ENCODE measurements around the gene CCDC188.
"Not testable (repeated sequence)": the region's sequence is repeated elsewhere in the genome, so short reads cannot be mapped to it uniquely, and the experiment has no call there.

Gene CCDC188

GRCh38 chr22:20166703-20167102 is 15.8 kb upstream of the CCDC188 start:
- no peaks in the 10 kb centered on the region for H3K27me3 Mint-ChIP-seq
- no peak overlapping the region for H3K27ac Mint-ChIP-seq
- H3K36me3 Mint-ChIP-seq: no peaks in the 10 kb centered on the region
- no peak overlapping the region for H3K4me3 Mint-ChIP-seq
- no peaks in the 10 kb centered on the region for H3K4me1 Mint-ChIP-seq (ENCODE audit: low read depth)
- H3K9me3 Mint-ChIP-seq (ENCODE audit: low read depth): no peaks in the 10 kb centered on the region

DNA sequence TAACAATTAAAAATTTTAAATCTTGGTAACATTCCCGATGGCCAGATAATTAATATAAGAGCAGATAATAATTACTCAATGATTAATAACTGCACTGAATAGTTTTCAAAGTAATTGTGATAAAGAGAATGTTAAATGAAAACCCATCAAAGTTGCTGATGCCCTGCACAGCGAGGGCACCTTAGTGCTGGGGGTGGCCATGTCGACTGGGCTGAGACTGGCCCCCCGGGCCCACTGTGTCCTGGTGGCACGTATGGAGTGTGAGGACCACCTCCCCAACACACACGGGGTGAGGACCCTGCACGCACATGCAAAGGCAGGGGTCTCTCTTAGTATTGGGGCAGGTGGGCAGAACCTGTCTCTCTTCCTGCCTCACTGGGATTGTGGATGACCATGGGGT is 15.1 kb upstream of the CCDC188 start:
- no peaks in the 10 kb centered on the region for H3K9me3 Mint-ChIP-seq (ENCODE audit: low read depth)
- H3K4me3 Mint-ChIP-seq: no peak overlapping the region
- no peaks in the 10 kb centered on the region for H3K27me3 Mint-ChIP-seq
- no peaks in the 10 kb centered on the region for H3K36me3 Mint-ChIP-seq
- no peak overlapping the region for H3K27ac Mint-ChIP-seq
- no peaks in the 10 kb centered on the region for H3K4me1 Mint-ChIP-seq (ENCODE audit: low read depth)

DNA sequence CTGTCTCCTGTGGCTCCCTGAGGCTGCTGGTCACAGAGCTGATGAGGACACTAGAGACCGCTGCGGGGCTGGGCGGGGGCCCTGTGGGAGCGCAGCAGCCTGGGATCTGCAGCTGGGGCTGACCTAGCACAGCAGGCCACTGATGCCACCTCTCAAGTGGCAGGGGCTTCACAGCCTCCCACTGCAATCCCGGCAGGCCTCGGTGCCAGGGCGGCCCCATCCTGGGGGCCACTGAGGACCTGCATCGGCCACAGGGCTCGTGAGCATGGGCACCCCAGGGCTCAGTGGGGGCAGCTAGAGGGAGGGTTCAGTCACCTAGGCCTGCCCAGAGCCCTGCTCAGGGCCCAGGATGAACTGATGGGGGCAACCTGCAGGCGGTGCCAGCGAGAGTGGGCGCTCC is 14.6 kb upstream of the CCDC188 start:
- Mint-ChIP-seq H3K27me3 (no peaks in the 10 kb centered on the region), H3K4me1 (ENCODE audit: low read depth) (no peaks in the 10 kb centered on the region), H3K4me3 (no peak overlapping the region), H3K9me3 (ENCODE audit: low read depth) (no peaks in the 10 kb centered on the region), H3K27ac (no peak overlapping the region), H3K36me3 (no peaks in the 10 kb centered on the region)

GRCh38 chr22:20164863-20165262 is 14.0 kb upstream of the CCDC188 start:
- Mint-ChIP-seq H3K9me3 (ENCODE audit: low read depth) (no peaks in the 10 kb centered on the region), H3K4me3 (no peak overlapping the region), H3K27ac (no peak overlapping the region), H3K36me3 (no peaks in the 10 kb centered on the region), H3K27me3 (no peaks in the 10 kb centered on the region), H3K4me1 (ENCODE audit: low read depth) (no peaks in the 10 kb centered on the region)

DNA sequence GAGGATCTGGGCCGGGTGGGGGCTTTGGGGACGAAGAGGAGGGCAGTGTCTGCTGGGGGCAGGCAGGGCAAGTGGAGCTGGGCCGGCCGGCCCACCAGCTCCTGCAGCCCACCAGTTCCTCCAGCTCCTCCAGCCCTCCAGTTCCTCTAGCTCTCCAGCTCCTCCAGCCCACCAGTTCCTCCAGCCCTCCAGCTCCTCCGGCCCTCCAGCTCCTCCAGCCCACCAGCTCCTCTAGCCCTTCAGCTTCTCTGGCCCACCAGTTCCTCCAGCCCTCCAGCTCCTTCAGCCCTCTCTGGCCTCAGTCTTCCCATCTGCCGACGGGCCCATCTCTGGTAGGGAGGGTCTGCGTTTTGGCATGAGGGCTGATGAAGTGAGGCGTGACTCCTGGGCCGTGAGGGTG is 9.2 kb upstream of the CCDC188 start:
- no peaks in the 10 kb centered on the region for H3K9me3 Mint-ChIP-seq (ENCODE audit: low read depth)
- no peak overlapping the region for H3K4me3 Mint-ChIP-seq
- no peaks in the 10 kb centered on the region for H3K27me3 Mint-ChIP-seq
- H3K27ac Mint-ChIP-seq: no peak overlapping the region
- H3K36me3 Mint-ChIP-seq: no peaks in the 10 kb centered on the region
- no peaks in the 10 kb centered on the region for H3K4me1 Mint-ChIP-seq (ENCODE audit: low read depth)

- H3K36me3 Mint-ChIP-seq; H3K27me3 Mint-ChIP-seq; H3K4me3 Mint-ChIP-seq; H3K27ac Mint-ChIP-seq; H3K4me1 Mint-ChIP-seq (ENCODE audit: low read depth); H3K9me3 Mint-ChIP-seq (ENCODE audit: low read depth): not testable (repeated sequence)
Observed at GRCh38 chr22:20159531-20159930, 8.7 kb upstream of the CCDC188 start.

GRCh38 chr22:20159076-20159475 is 8.2 kb upstream of the CCDC188 start:
- H3K36me3 Mint-ChIP-seq: no peaks in the 10 kb centered on the region
- no peaks in the 10 kb centered on the region for H3K27me3 Mint-ChIP-seq
- H3K27ac Mint-ChIP-seq: no peak overlapping the region
- H3K9me3 Mint-ChIP-seq (ENCODE audit: low read depth): no peaks in the 10 kb centered on the region
- no peaks in the 10 kb centered on the region for H3K4me1 Mint-ChIP-seq (ENCODE audit: low read depth)
- H3K4me3 Mint-ChIP-seq: no peak overlapping the region

DNA sequence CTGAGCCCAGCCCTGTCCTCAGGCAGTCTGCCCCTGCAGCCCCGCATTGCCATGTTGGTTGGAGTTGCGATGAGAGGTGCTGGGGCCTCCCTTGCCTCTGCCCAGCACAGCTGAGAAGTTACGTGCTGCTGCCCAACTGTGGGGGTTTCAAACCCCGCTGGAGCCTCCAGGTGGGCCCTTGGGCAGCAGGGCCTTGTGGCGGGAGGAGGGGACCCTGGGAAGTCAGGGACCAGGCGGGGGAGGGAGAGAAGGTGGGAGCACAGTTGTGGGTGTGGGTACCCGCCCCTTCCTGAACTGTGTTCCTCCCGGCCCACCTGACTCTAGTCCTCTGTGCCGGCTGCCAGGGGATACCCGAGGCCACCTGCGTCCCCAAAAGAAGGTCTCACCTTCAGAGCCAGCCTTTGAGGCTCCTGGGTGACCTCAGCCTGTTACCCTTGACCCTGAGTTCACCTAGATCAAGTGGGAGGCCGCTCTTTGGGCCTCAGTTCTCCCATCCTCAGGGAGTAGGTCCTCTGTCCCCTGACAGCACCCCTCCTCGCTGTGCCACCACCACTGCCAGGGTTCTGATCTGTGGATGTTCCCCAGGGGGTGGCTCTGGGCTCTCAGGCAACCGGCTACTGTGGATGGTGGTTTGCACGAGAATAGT is 7.7 kb upstream of the CCDC188 start:
- no peaks in the 10 kb centered on the region for H3K9me3 Mint-ChIP-seq (ENCODE audit: low read depth)
- H3K4me3 Mint-ChIP-seq: no peak overlapping the region
- H3K27me3 Mint-ChIP-seq: no peaks in the 10 kb centered on the region
- no peak overlapping the region for H3K27ac Mint-ChIP-seq
- H3K4me1 Mint-ChIP-seq (ENCODE audit: low read depth): no peaks in the 10 kb centered on the region
- H3K36me3 Mint-ChIP-seq: no peaks in the 10 kb centered on the region

- H3K9me3 Mint-ChIP-seq (ENCODE audit: low read depth): no peaks in the 10 kb centered on the region
- no peaks in the 10 kb centered on the region for H3K4me1 Mint-ChIP-seq (ENCODE audit: low read depth)
- H3K4me3 Mint-ChIP-seq: no peak overlapping the region
- no peak overlapping the region for H3K27ac Mint-ChIP-seq
- no peaks in the 10 kb centered on the region for H3K27me3 Mint-ChIP-seq
- H3K36me3 Mint-ChIP-seq: no peaks in the 10 kb centered on the region
Observed at GRCh38 chr22:20157430-20158183, 6.8 kb upstream of the CCDC188 start.

- Mint-ChIP-seq H3K27ac (no peak overlapping the region), H3K9me3 (ENCODE audit: low read depth) (no peaks in the 10 kb centered on the region)
Observed at GRCh38 chr22:20156611-20157429, 6.0 kb upstream of the CCDC188 start.

GRCh38 chr22:20156042-20156389 is 5.2 kb upstream of the CCDC188 start:
- H3K4me3 Mint-ChIP-seq: no peak overlapping the region
- no peaks in the 10 kb centered on the region for H3K4me1 Mint-ChIP-seq (ENCODE audit: low read depth)
- no peak overlapping the region for H3K27ac Mint-ChIP-seq
- H3K36me3 Mint-ChIP-seq: no peaks in the 10 kb centered on the region
- H3K27me3 Mint-ChIP-seq: no peaks in the 10 kb centered on the region
- H3K9me3 Mint-ChIP-seq (ENCODE audit: low read depth): no peaks in the 10 kb centered on the region

More at GRCh38 chr22:20156611-20157429, 6.0 kb upstream of the CCDC188 start:
- H3K4me1 Mint-ChIP-seq (ENCODE audit: low read depth): no peaks in the 10 kb centered on the region
- no peaks in the 10 kb centered on the region for H3K27me3 Mint-ChIP-seq
- H3K36me3 Mint-ChIP-seq: no peaks in the 10 kb centered on the region
- H3K4me3 Mint-ChIP-seq: no peak overlapping the region

DNA sequence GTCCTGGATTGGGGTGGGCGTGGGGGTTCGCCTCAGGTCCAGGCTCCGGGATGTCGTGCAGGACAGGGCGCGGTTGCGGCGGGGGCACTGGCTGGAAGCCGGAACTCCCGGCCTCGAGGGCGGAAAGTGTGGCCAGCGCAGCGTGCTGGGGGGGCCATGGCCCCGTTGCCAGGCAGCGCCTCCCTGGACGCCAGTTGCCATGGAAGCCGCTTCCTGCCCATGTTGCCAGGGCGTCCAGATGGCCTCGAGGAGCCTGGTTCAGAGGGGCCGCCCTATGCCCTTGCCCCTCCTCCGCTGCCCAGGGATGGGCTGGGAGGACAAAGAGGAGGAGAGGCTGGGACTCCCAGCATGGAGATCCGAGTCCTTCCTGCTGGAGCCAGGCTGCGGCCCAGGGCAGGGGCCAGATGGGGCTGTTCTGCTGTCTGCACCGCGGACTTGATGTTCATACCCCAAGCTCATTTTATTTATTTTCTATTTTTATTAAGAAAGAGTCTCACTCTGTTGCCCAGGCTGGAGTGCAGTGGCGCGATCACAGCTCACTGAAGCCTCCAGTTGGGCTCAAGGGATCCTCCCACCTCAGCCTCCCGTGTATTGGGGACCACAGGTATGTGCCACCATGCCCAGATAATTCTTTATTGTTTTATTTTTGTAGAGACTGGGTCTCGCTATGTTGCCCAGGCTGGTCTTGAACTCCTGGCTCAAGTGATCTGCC is 4.6 kb upstream of the CCDC188 start:
- no peaks in the 10 kb centered on the region for H3K9me3 Mint-ChIP-seq (ENCODE audit: low read depth)
- no peaks in the 10 kb centered on the region for H3K36me3 Mint-ChIP-seq
- H3K4me1 Mint-ChIP-seq (ENCODE audit: low read depth): no peaks in the 10 kb centered on the region
- no peak overlapping the region for H3K4me3 Mint-ChIP-seq
- no peaks in the 10 kb centered on the region for H3K27me3 Mint-ChIP-seq
- H3K27ac Mint-ChIP-seq: no peak overlapping the region

DNA sequence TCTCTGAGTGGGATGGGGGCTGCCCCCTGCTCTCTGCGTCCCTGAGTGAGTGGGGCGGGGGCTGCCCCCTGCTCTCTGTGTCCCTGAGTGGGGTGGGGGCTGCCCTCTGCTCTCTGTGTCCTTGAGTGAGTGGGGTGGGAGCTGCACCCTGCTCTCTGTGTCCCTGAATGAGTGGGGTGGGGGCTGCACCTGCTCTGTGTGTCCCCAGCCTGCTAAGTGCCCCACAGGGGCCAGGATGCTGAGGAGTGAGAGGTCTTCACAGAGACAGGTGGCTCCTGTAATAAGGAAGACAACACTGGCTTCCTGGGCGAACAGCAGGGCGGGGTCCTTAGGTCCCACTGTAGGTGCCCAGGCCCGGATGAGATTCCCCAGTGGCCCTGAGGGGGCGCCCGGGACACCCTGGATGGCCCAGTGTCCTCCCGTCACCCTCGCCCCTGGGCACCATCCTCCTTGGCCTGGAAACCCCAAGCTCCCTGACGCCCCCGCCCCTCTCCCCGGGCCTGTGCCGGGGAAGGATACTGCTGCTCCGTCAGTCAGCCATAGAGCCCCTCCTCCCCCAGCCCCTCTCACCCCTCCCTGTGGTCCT is 3.8 kb upstream of the CCDC188 start:
- H3K4me3 Mint-ChIP-seq: no peak overlapping the region
- H3K27me3 Mint-ChIP-seq: no peaks in the 10 kb centered on the region
- no peaks in the 10 kb centered on the region for H3K36me3 Mint-ChIP-seq
- H3K4me1 Mint-ChIP-seq (ENCODE audit: low read depth): no peaks in the 10 kb centered on the region
- H3K27ac Mint-ChIP-seq: no peak overlapping the region
- no peaks in the 10 kb centered on the region for H3K9me3 Mint-ChIP-seq (ENCODE audit: low read depth)

GRCh38 chr22:20153945-20154344 is 3.1 kb upstream of the CCDC188 start:
- Mint-ChIP-seq H3K4me3 (no peak overlapping the region), H3K4me1 (ENCODE audit: low read depth) (no peaks in the 10 kb centered on the region), H3K27ac (no peak overlapping the region), H3K9me3 (ENCODE audit: low read depth) (no peaks in the 10 kb centered on the region), H3K36me3 (no peaks in the 10 kb centered on the region), H3K27me3 (no peaks in the 10 kb centered on the region)

Data from activated naive CD8-positive, alpha-beta T cell (primary cell).